DOHH2 (cell line): ENCODE results near the gene CERS6.

Source experiments
- CTCF ChIP-seq: fragments of 200-600 bp; sonication (generic); IDR thresholded peaks from one replicate; pipeline ENCODE4 v1.5.1; 2014; ENCODE audit warnings: antibody characterized with exemption, mild to moderate bottlenecking, low read depth, low read length; ENCODE audit not compliant: poor library complexity, severe bottlenecking
- EZH2phosphoT487 ChIP-seq: fragments of 200-600 bp; sonication (generic); IDR thresholded peaks from 2 replicates; pipeline ENCODE4 v1.6.1; 2017; ENCODE audit warnings: borderline replicate concordance, mild to moderate bottlenecking, antibody characterized with exemption, low read length, moderate library complexity, mixed read lengths

- no peak for TF ChIP-seq CTCF
- no peak for TF ChIP-seq EZH2phosphoT487
Observed at GRCh38 chr2:168645696-168646338, 189.7 kb downstream of the CERS6 start.
